Lower leg skin (tissue), 3 donors: ENCODE data around the gene AP4E1.

Experiments
- CTCF ChIP-seq, 3 donors: fragments of 450-650 bp; IDR thresholded peaks; one replicate each; pipeline ENCODE4 v1.5.1; 2016; ENCODE audit warnings: antibody characterized with exemption in 3 of 3, mild to moderate bottlenecking in 3 of 3, moderate library complexity in 2 of 3
- POLR2A ChIP-seq, 2 donors: fragments of 450-650 bp; IDR thresholded peaks; one replicate each; pipeline ENCODE4 v1.6.1; 2016 to 2017; ENCODE audit warnings: antibody characterized with exemption in 2 of 2, mild to moderate bottlenecking in 1 of 2, moderate library complexity in 1 of 2

GRCh38 chr15:50925281-50925680, 16.8 kb downstream of the AP4E1 start:
- TF ChIP-seq POLR2A (IDR thresholded peaks at IDR 0.05) (no peak), CTCF (IDR thresholded peaks at IDR 0.05) (no peak)
